Left forelimb (tissue), 1 donor: ENCODE data around the gene KCNH2.

Source experiments
- DNase-seq: peaks from one replicate; pipeline ENCODE4 v3.0.0-alpha.2; 2018; ENCODE audit warnings: low spot score

The KCNH2 gene

GRCh38 chr7:150947761-150948651, 30.1 kb downstream of the KCNH2 start:
- DNase-seq, result peak; percentile 33

GRCh38 chr7:150947241-150947745, 30.8 kb downstream of the KCNH2 start:
- peak; percentile 59 for DNase-seq

GRCh38 chr7:150946421-150947240, 31.5 kb downstream of the KCNH2 start:
- peak; percentile 59 for DNase-seq

DNA sequence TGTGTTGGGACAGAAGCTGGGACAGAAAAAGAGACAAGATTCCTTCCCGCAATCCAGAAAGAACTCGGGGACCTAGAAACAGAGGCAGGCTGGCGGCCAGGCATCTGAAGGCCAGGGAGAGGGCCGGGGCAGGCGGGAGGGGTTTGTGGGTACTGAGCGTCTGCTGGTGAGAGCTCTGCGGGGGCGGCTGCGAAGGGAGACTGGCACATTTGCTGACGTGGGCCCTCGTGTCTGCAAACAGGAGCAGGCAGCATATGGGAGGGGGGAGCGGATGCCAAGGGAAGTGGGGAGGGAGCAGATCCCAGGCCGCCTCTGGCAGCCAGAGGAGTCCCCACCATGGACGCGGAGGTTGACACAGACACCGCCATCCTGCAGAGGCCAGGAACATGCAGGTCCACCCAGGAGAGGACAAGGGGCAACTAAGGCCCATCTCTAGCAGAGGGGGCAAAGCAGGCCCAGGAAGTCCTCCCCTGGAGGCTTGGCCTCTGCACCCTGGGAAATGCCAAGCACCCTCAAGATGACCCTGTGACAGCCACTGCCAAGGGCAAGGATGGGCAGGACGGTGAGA, 32.2 kb downstream of the KCNH2 start:
- peak; percentile 68 for DNase-seq

GRCh38 chr7:150945171-150945852, 32.8 kb downstream of the KCNH2 start:
- DNase-seq, result peak; percentile 63

GRCh38 chr7:150944066-150945042, 33.8 kb downstream of the KCNH2 start:
- DNase-seq, result peak; percentile 40

- peak; percentile 49 for DNase-seq
These were observed 34.7 kb downstream of the KCNH2 start for GRCh38 chr7:150943453-150943814.

DNA sequence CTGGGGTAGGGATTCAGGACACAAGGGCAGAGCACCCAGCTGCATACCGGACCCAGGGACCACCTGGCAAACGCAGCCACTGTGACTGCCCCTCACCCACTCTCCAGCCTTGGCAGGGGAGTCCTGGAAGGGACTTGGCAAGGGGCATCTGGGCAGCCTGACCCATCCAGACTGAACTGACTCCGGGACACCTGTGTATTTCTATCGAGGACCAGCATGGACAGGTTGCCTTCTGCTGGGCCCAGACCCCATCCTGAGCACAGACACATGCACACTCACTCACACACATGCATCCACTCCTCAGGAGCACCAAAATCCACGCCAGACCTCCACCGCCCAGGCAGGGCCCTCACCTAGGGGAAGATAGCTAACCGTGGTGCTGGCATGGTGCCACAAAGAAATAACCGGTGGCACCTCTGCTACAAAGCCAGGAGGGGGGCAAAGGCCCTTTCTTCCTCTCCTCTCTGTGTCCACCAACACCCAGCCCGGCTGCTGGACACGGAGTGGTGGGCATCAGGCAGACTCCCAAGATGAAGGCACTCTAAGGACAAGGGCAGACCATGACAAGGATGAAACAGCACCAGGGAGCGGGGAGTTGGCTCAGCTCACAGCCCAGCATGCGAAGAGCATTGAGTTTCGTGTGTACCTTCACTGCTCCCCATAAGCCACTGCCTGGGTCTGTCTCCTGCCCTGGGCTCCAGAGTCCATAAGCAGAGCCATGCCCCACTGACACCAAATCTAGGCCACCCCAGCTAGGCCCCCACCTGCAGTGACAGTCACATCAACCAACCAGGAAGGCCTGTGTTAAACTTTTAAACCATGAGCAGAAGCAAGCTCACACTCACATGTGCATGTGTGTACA, 35.3 kb downstream of the KCNH2 start:
- peak; percentile 61 for DNase-seq

GRCh38 chr7:150942001-150942590, 36.0 kb downstream of the KCNH2 start:
- DNase-seq, result peak; percentile 69

- peak; percentile 61 for DNase-seq
These were observed 36.6 kb downstream of the KCNH2 start for GRCh38 chr7:150941351-150942000.

DNA sequence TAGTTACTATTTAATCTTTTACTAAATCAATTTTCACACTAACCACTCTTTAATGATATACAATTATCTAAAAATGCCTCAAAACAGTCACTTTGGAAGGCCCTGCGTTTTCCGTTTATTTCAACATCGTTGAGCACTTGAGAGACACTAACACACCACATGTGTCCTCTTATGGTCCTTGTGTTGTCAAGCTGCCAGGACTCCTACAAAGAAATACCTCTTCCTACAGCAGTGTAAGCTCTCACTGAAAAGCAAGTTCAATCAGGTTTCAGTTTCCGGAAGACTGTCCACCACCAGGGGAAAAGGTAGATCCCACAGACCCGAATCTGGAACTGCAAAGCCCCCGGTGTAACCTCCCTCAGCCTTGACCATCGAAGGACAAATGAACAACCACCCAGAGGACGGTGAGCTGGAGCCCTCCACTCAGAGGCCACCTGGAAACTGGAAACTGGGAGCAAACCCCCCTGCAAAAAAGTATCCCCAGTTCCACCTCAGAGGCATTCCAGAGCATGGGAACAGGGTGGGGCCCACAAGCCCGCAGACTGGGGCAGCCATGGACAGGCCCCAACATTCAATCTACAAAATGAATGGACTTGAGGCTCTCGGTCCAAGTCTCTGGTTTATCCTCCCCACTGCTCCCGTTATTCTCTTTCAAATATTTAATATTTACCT, 37.6 kb downstream of the KCNH2 start:
- peak; percentile 40 for DNase-seq

DNA sequence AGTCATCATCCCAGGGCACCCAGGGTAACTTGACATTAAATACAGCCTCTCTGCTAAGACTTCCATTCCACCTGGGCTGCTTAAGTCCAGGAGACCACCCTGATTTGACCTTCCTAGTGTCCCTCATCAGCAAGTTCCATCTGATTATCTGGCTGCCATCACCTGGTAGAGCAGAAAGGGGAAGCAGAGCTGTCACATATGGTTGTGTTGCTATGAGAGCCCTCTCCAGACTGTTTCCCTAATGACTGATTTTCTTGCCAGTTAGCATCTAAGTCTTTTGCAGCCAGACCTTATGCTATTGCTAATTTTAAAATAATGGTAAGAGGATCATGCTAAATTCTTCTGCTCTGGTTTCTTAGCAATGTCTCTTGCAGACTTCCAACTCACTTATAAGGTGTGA, 38.7 kb downstream of the KCNH2 start:
- DNase-seq, result peak; percentile 36

DNA sequence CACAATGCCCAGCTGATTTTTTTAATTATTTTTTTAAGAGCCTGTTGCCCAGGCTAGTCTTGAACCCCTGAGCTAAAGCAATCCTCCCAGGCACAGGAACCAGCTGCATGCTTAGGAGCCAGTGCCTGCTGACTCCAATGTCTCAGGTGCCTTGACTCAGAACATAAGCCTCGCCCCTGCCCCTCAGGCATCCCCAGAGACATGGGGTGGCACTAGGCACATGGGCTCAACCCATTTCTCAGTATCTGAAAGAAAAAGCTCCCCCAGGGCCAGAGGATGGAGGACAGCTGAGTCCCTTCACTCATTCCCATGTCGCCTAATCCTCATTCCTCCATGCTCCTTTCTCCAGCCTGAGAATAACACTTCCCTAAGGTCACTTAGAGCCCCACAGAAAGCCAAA, 39.1 kb downstream of the KCNH2 start:
- peak; percentile 26 for DNase-seq

DNA sequence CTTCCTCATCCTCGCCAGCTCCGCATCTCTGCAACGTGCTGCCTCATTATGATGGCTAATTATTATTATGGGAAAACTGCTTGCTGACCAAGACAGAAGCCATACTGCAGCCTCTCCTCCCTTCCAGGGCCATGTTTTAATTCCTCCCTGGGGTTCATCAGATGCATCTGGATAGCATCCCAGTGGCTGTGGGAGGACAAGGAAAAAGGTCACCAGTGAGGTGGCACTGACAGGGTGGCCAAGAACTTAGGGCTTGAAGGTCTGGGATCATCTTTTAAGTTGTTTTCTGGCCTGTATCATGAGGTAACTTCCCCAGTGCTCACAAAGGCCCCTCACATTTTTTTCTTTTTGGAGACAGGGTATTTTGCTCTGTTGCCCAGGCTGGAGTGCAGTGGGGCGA, 39.6 kb downstream of the KCNH2 start:
- no peak for DNase-seq

- peak; percentile 65 for DNase-seq
These were observed 40.1 kb downstream of the KCNH2 start for GRCh38 chr7:150937848-150938561.

DNA sequence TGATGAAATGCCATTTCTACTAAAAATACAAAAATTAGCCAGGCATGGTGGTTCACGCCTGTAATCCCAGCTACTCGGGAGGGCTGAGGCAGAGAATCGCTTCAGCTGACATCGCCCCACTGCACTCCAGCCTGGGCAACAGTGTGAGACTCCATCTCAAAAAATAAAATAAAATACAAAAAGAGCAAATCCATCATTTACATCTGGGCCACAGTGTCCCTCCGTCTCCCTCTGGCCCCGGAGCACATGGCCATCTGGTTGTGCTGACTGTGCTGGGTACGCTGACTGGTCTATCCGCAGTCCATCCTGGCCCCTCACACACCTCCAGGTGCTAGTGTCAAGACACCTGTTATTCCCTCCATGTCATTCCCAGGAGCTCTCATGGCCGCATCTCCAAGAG, 42.1 kb downstream of the KCNH2 start:
- peak; percentile 17 for DNase-seq

- peak; percentile 40 for DNase-seq
These were observed 43.0 kb downstream of the KCNH2 start for GRCh38 chr7:150935149-150935548.
